Astrocyte (in vitro differentiated cells and primary cell): Measurements from ENCODE around the gene BRF1. TPM values are rescaled to one million over a fixed set of nuclear protein-coding genes. Genes with fewer than 3 reads are reported as not detected.

Experiments used
- DNase-seq: peaks from one replicate; pipeline ENCODE4 v3.0.0-alpha.2; 2010; ENCODE audit warnings: low read depth
- FAIRE-seq: peaks from 2 replicates; lab custom pipeline; 2011; peaks lifted over from hg19 to GRCh38; lab: Jason Lieb, UNC
- H2AFZ ChIP-seq: 2 replicates; pipeline ENCODE4 v1.6.0; 2012; ENCODE audit warnings: low read depth, low read length, inconsistent platforms
- H3K27ac ChIP-seq: 2 replicates; pipeline ENCODE4 v1.5.1; 2011; ENCODE audit warnings: low read depth, low read length, inconsistent platforms
- H3K27me3 ChIP-seq: 2 replicates; pipeline ENCODE4 v1.6.0; 2011; ENCODE audit warnings: low read length, inconsistent platforms; ENCODE audit not compliant: insufficient read depth
- H3K36me3 ChIP-seq: 2 replicates; pipeline ENCODE4 v1.5.1; 2011; ENCODE audit warnings: low read length, inconsistent platforms; ENCODE audit not compliant: insufficient read depth
- H3K4me1 ChIP-seq: 2 replicates; pipeline ENCODE4 v1.5.1; 2011; ENCODE audit warnings: low read length, inconsistent platforms; ENCODE audit not compliant: insufficient read depth
- H3K4me2 ChIP-seq: 2 replicates; pipeline ENCODE4 v1.6.0; 2012; ENCODE audit warnings: low read length, inconsistent platforms
- H3K4me3 ChIP-seq: 2 replicates; pipeline ENCODE4 v1.5.1; 2011; ENCODE audit warnings: low read depth, mild to moderate bottlenecking, low read length, inconsistent platforms; ENCODE audit not compliant: insufficient read depth
- H3K79me2 ChIP-seq: 2 replicates; pipeline ENCODE4 v1.6.0; 2012; ENCODE audit warnings: mild to moderate bottlenecking, low read length, inconsistent platforms; ENCODE audit not compliant: insufficient read depth
- H3K9ac ChIP-seq: 2 replicates; pipeline ENCODE4 v1.6.0; 2012; ENCODE audit warnings: mild to moderate bottlenecking, low read length, inconsistent platforms
- H3K9me3 ChIP-seq: 2 replicates; pipeline ENCODE4 v1.5.1; 2012; ENCODE audit warnings: low read depth, mild to moderate bottlenecking, low read length, inconsistent platforms; ENCODE audit not compliant: insufficient read depth
- H4K20me1 ChIP-seq: 2 replicates; pipeline ENCODE4 v1.6.0; 2012; ENCODE audit warnings: low read length, inconsistent platforms; ENCODE audit not compliant: insufficient read depth
- H3K27ac Mint-ChIP-seq: one replicate; pipeline ENCODE4 v1.8.0; 2021; ENCODE audit warnings: mild to moderate bottlenecking, mixed read lengths; ENCODE audit not compliant: unreplicated experiment
- H3K27me3 Mint-ChIP-seq: one replicate; pipeline ENCODE4 v1.8.0; 2021; ENCODE audit warnings: low read depth, mixed read lengths; ENCODE audit not compliant: unreplicated experiment
- H3K36me3 Mint-ChIP-seq: one replicate; pipeline ENCODE4 v1.8.0; 2021; ENCODE audit warnings: low read depth, mixed read lengths; ENCODE audit not compliant: unreplicated experiment
- H3K4me1 Mint-ChIP-seq: one replicate; pipeline ENCODE4 v1.8.0; 2021; ENCODE audit warnings: low read depth, mixed read lengths; ENCODE audit not compliant: unreplicated experiment
- H3K4me3 Mint-ChIP-seq: one replicate; pipeline ENCODE4 v1.8.0; 2021; ENCODE audit warnings: mild to moderate bottlenecking, moderate library complexity, mixed read lengths; ENCODE audit not compliant: unreplicated experiment
- H3K9me3 Mint-ChIP-seq: one replicate; pipeline ENCODE4 v1.8.0; 2021; ENCODE audit warnings: mild to moderate bottlenecking, mixed read lengths; ENCODE audit not compliant: unreplicated experiment
- EZH2 ChIP-seq: IDR thresholded peaks from 2 replicates; pipeline ENCODE4 v1.6.1; 2012; ENCODE audit warnings: mild to moderate bottlenecking, low read length, inconsistent platforms; ENCODE audit not compliant: insufficient read depth
- total RNA-seq: library from RNA; stranded (reverse); gene quantifications from 2 replicates; pipeline ENCODE4 v1.2.1, GENCODE V29; 2021
- TF ChIP-seq, protein P1 (sequence below): IDR thresholded peaks from 2 replicates; pipeline ENCODE4 v1.5.1; 2011; ENCODE audit warnings: low read depth, mild to moderate bottlenecking, inconsistent platforms, low read length, moderate library complexity; ENCODE audit not compliant: insufficient read depth

BRF1 gene
- total RNA-seq, 1 donor from 2014 or later = 20.5 TPM

DNA sequence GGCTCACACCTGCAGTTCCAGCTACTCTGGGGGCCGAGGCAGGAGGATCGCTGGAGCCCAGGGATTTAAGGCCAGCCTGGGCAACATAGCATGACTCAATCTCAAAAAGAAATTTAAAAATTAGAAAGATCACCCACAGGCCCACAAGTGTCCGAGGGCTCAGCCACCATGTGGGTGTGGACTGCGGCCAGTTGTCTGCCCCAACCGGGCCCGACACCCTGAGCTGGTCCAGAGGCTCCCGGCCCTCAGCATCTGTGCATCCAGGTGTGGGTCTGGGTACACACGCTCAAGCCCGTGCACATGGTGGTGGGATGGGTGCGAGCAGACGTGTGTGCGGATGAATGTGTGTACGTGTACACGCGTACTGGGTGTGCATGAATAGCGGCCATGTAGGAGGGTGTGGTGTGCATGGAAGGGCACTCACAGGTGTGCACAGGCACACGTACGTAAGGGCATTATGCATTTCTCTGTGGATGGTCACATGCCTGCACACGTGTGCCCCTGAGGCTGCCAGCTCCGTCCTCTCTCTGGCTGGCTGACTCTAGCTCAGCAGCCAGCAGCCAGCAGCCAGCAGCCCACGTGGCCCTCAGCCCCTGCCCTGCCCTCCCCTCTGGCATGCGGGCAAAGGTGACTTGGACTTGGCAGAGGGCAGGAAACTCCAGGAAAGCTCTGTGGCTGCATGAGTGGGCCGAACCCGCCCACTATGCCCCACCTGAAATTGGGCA, 96.4 kb downstream of the BRF1 start:
- Mint-ChIP-seq H3K36me3 (no peaks in the 10 kb centered on the region), H3K27me3 (peaks cover 15% of the 10 kb centered on the region), H3K9me3 (no peaks in the 10 kb centered on the region), H3K4me3 (no peak overlapping the region), H3K4me1 (no peaks in the 10 kb centered on the region), H3K27ac (no peak overlapping the region)
- H2AFZ ChIP-seq = no peak overlapping the region
- no peak overlapping the region for H3K4me3 ChIP-seq
- no peaks in the 10 kb centered on the region for H3K4me1 ChIP-seq
- H4K20me1 ChIP-seq = no peaks in the 10 kb centered on the region
- no peak for FAIRE-seq
- TF ChIP-seq, protein P1, sequence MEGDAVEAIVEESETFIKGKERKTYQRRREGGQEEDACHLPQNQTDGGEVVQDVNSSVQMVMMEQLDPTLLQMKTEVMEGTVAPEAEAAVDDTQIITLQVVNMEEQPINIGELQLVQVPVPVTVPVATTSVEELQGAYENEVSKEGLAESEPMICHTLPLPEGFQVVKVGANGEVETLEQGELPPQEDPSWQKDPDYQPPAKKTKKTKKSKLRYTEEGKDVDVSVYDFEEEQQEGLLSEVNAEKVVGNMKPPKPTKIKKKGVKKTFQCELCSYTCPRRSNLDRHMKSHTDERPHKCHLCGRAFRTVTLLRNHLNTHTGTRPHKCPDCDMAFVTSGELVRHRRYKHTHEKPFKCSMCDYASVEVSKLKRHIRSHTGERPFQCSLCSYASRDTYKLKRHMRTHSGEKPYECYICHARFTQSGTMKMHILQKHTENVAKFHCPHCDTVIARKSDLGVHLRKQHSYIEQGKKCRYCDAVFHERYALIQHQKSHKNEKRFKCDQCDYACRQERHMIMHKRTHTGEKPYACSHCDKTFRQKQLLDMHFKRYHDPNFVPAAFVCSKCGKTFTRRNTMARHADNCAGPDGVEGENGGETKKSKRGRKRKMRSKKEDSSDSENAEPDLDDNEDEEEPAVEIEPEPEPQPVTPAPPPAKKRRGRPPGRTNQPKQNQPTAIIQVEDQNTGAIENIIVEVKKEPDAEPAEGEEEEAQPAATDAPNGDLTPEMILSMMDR = no peak
- TF ChIP-seq EZH2 = no peak
- no peaks in the 10 kb centered on the region for H3K27me3 ChIP-seq
- H3K9ac ChIP-seq = no peak overlapping the region
- H3K4me2 ChIP-seq = no peak overlapping the region
- no peaks in the 10 kb centered on the region for H3K79me2 ChIP-seq
- H3K9me3 ChIP-seq = no peaks in the 10 kb centered on the region
- DNase-seq = no peak
- H3K36me3 ChIP-seq = no peaks in the 10 kb centered on the region
- H3K27ac ChIP-seq = no peak overlapping the region

DNA sequence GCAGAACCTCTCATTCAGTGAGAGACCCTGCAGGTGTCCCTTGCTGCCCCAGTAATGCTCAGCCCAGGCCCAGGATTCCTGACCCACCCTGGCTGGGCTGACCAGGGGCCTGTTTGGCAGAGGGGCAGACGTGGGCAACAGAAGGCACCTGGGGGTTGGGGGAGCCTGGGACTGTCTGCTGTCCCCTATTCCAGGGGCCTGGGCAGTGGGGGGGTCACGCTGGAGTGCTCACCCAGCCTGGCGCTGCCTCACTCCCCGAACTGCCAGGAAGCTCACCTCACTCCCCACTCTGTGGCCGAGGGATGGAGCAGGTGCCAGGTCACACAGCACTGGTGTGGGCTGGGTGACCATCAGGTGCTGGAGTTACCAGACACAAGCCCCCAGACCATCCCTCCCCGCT, 97.1 kb downstream of the BRF1 start:
- Histone ChIP-seq H3K79me2 (no peaks in the 10 kb centered on the region), H3K27ac (no peak overlapping the region), H3K9me3 (no peaks in the 10 kb centered on the region), H3K9ac (no peak overlapping the region), H3K27me3 (no peaks in the 10 kb centered on the region), H4K20me1 (no peaks in the 10 kb centered on the region), H3K4me3 (no peak overlapping the region), H3K36me3 (no peaks in the 10 kb centered on the region), H3K4me2 (no peak overlapping the region), H2AFZ (no peak overlapping the region), H3K4me1 (peaks cover 4% of the 10 kb centered on the region)
- Mint-ChIP-seq H3K9me3 (no peaks in the 10 kb centered on the region), H3K4me1 (peaks cover 2% of the 10 kb centered on the region), H3K36me3 (no peaks in the 10 kb centered on the region), H3K27me3 (peaks cover 15% of the 10 kb centered on the region), H3K4me3 (no peak overlapping the region), H3K27ac (no peak overlapping the region)
- DNase-seq (no peak), FAIRE-seq (no peak)
- TF ChIP-seq, protein P1 = no peak
- TF ChIP-seq EZH2 = no peak

DNA sequence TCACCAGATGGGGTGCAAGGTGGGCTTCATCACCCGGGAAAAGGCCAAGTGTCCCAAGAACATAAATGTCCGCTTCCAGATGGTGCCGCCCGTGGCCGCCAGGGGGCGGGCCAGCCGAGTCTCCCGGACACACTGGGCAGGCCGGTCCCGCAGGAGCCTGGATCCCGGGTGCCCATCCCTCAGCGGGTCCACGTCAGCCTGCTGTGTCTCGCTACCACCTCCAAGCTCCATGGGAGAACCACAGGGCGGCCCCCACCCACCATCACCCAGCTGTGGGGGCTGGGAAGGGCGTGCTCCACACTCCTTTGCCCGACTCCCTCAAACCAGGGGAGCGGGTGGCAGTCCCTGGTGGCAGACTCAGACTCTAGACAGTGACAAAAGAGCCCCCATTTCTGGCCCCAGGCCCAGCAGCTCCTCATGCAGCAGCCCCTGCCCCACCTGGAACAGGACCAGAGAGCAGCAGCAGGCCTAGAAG, 97.7 kb downstream of the BRF1 start:
- Mint-ChIP-seq H3K4me1 (peaks cover 2% of the 10 kb centered on the region), H3K27ac (no peak overlapping the region), H3K27me3 (peaks cover 18% of the 10 kb centered on the region), H3K9me3 (no peaks in the 10 kb centered on the region), H3K36me3 (no peaks in the 10 kb centered on the region), H3K4me3 (no peak overlapping the region)
- H3K9me3 ChIP-seq = no peaks in the 10 kb centered on the region
- H3K79me2 ChIP-seq = no peaks in the 10 kb centered on the region
- H4K20me1 ChIP-seq = no peaks in the 10 kb centered on the region
- H3K4me3 ChIP-seq = no peak overlapping the region
- no peak for TF ChIP-seq EZH2
- TF ChIP-seq, protein P1 = peak; percentile 82
- H3K27me3 ChIP-seq = peaks cover under 1% of the 10 kb centered on the region
- H3K36me3 ChIP-seq = no peaks in the 10 kb centered on the region
- FAIRE-seq (no peak), DNase-seq (peak; percentile 27)
- peak overlapping the region; percentile 67 for H3K4me2 ChIP-seq
- H3K4me1 ChIP-seq = peaks cover 4% of the 10 kb centered on the region
- no peak overlapping the region for H3K27ac ChIP-seq
- H3K9ac ChIP-seq = no peak overlapping the region
- peak overlapping the region; percentile 58 for H2AFZ ChIP-seq
